IPS-18a (cell line): ENCODE results near the gene TSPAN4.
A peak's percentile ranks its signal among the peaks of the same experiment; 100 is the strongest.

Source experiments
- H3K27ac ChIP-seq: one replicate; pipeline ENCODE4 v1.5.1; 2013; ENCODE audit warnings: low read length
- H3K27me3 ChIP-seq: one replicate; pipeline ENCODE4 v1.6.1; 2013; ENCODE audit warnings: mild to moderate bottlenecking, low read length; ENCODE audit not compliant: control insufficient read depth, insufficient read depth
- H3K36me3 ChIP-seq: one replicate; pipeline ENCODE4 v1.6.1; 2013; ENCODE audit warnings: low read depth, low read length; ENCODE audit not compliant: control insufficient read depth
- H3K4me1 ChIP-seq: one replicate; pipeline ENCODE4 v1.6.1; 2013; ENCODE audit warnings: low read depth, low read length; ENCODE audit not compliant: control insufficient read depth
- H3K4me3 ChIP-seq: one replicate; pipeline ENCODE4 v1.5.1; 2013; ENCODE audit warnings: low read length
- H3K9ac ChIP-seq: one replicate; pipeline ENCODE4 v1.6.1; 2013; ENCODE audit warnings: mild to moderate bottlenecking, low read length, moderate library complexity
- H3K9me3 ChIP-seq: one replicate; pipeline ENCODE4 v1.6.1; 2013; ENCODE audit warnings: low read depth, low read length; ENCODE audit not compliant: control insufficient read depth

The TSPAN4 gene

DNA sequence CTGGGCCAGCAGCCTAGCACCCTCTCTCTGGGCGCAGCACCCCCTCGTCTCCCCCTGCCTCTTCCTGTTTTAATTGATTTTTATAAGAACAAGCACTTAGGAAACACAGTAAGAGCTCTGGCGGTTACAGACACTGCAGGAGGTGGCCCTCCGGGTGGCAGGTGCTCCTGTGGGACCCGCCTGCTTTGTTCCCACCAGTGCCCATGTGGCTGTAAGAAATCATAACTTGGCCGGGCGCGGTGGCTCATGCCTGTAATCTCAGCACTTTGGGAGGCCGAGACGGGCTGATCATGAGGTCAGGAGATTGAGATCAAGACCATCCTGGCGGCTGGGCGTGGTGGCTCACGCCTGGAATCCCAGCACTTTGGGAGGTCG, 18.4 kb downstream of the TSPAN4 start:
- no peak overlapping the region for H3K9ac ChIP-seq
- H3K27me3 ChIP-seq, result peaks cover 5% of the 10 kb centered on the region
- no peak overlapping the region for H3K4me3 ChIP-seq
- H3K36me3 ChIP-seq, result no peaks in the 10 kb centered on the region
- no peak overlapping the region for H3K27ac ChIP-seq
- H3K4me1 ChIP-seq, result peaks cover 30% of the 10 kb centered on the region
- no peaks in the 10 kb centered on the region for H3K9me3 ChIP-seq

DNA sequence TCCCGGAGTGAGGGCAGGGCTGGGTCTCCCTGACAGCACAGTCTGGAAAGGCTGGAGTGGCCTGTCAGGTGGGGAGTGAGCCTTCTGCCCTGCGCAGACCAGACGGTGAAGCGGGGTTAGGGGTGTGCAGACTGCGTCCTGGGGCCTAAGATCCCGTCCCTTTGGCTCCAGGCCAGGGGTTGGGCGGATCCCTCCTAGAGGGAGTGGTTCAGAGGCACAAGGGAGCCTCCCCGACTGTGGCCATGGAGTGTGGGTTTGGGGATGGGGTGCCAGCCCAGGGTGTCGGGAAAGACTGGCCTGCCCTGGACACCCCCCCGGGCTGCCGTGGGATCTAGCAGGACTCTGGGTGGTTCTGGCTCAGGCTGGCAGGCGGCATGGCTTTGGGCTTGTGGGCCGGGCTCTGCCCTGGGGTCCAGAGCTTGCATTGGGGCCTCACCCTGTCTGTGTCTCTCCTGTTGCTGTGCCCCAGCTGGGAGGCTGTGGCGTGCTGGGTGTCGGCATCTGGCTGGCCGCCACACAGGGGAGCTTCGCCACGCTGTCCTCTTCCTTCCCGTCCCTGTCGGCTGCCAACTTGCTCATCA, 19.5 kb downstream of the TSPAN4 start:
- H3K9ac ChIP-seq, result peak overlapping the region; percentile 28
- H3K4me1 ChIP-seq, result peaks cover 21% of the 10 kb centered on the region
- no peaks in the 10 kb centered on the region for H3K36me3 ChIP-seq
- peaks cover 5% of the 10 kb centered on the region for H3K27me3 ChIP-seq
- H3K9me3 ChIP-seq, result no peaks in the 10 kb centered on the region
- H3K27ac ChIP-seq, result no peak overlapping the region
- H3K4me3 ChIP-seq, result peak overlapping the region; percentile 33

DNA sequence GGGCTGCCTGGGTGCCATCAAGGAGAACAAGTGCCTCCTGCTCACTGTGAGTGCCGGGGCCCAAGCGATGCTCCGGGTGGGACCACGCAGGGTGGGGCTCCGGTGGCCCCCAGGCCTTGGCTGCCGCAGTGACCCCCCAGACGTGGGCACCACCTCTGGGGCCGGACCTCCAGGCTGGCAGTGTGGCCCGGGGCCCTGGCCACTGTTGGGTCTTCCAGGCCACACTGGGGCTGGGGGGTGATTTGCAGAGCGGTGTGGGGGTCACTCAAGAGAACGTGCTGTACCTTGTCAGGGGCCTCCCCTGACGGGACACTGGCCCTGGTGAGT, 20.0 kb downstream of the TSPAN4 start:
- H3K9ac ChIP-seq, result peak overlapping the region; percentile 28
- H3K27ac ChIP-seq, result no peak overlapping the region
- H3K27me3 ChIP-seq, result peaks cover 5% of the 10 kb centered on the region
- H3K36me3 ChIP-seq, result no peaks in the 10 kb centered on the region
- H3K4me3 ChIP-seq, result peak overlapping the region; percentile 33
- no peaks in the 10 kb centered on the region for H3K9me3 ChIP-seq
- peaks cover 21% of the 10 kb centered on the region for H3K4me1 ChIP-seq

DNA sequence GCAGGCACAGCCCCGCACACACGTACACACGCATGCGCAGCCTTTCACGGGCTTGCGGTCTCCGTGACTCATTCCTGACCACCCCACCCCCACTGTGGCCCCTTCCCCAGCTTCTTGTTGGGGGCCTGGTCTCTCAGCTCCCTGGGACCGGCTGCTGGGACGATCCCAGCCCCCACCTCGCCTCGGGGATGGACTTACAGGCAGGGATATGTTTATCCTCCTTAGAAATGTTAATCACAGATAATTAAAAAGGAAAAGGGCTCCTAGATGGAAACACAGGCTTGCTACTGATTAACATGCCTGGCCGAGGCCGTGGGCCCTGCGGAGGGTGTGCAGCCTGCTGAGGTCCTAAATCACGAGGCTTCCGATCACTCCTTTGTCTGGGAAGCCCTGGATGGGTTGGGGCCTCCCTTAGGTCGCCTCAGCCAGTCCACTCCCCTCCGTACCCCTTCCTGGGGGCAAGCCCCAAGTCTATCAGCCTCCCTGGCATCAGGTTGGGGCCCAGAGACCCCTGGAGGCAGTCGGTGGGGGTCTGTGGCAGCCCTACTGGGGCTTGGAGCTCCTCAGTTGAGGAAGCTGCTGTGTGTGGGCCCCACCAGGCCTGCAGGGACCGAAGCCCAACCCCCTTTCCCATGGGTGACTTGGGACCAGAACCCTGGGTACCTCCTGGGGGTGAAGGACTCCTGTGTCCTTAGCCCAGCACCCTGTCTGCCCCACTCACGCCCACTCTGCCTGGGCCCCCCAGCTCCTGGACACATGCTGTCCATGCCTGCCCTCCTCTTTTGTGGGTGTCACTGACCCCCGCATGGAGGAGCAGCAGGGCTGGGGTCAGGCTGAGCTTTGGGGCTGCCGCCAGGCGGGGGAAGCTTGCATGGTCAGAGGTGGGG, 20.6 kb downstream of the TSPAN4 start:
- Histone ChIP-seq H3K27ac (no peak overlapping the region), H3K36me3 (no peaks in the 10 kb centered on the region), H3K4me3 (peak overlapping the region; percentile 33), H3K27me3 (peaks cover 5% of the 10 kb centered on the region), H3K9me3 (no peaks in the 10 kb centered on the region), H3K9ac (peak overlapping the region; percentile 28), H3K4me1 (peaks cover 21% of the 10 kb centered on the region)

DNA sequence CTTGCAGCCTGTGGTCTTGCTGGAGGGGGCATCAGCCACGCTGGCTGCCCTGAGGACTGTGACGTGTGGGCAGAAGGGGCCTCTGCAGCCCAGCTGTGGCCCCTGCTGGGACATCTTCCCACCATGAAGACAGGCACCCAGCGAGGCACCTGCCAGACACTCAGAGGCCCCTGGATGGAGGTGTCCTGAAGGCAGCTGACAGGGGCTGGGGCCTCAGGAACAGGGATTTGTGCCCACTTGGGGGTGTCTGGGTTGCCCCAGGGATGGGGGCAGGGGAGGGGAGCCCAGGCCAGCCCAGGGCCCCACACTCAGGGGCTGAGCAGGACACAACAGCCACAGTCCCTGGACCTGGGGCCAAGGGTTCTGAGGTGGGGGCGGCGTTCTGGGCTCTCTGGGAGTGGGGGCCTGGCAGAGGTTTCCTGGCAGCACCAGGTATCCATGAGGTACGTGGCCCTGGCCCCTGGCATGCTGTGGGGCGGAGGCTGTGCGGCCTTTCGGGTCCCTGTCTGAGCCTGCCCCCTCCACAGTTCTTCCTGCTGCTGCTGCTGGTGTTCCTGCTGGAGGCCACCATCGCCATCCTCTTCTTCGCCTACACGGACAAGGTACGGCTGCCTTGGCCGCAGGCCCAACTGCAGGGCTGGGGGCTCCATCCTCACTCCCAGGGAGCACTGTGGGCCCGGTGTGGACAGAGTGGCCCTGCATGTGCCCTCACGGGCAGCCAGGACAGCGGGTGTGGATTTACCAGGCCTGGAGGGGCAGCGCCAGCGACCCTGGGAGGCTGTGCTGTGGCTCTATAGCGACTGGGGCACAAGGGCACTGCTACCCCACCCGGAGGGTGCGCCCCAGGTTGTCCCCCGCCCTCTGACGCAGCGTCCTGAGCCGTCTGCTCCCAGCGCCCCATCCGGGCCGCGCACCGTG, 21.5 kb downstream of the TSPAN4 start:
- no peaks in the 10 kb centered on the region for H3K36me3 ChIP-seq
- peaks cover 21% of the 10 kb centered on the region for H3K4me1 ChIP-seq
- H3K9ac ChIP-seq, result no peak overlapping the region
- H3K9me3 ChIP-seq, result no peaks in the 10 kb centered on the region
- peaks cover 5% of the 10 kb centered on the region for H3K27me3 ChIP-seq
- H3K27ac ChIP-seq, result no peak overlapping the region
- H3K4me3 ChIP-seq, result no peak overlapping the region

DNA sequence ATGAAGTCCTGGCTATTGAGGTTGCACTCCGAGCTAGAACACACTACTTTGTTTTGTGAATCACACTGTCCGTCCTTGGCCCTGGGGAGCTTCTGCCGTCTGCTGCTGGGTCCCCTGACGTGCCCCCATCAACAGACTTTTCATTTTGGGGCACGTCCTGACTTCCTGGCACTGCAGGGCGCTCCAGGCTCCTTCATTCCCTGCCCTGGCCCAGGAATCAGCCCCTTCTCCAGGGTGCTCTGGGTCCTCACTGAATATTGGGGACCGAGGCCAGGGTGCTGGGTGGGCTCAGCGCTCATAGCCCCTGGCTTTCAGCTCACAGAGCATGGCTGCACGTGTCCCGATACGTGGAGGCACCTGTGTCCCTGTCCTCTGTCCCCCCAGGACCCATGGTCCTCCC, 22.2 kb downstream of the TSPAN4 start:
- no peaks in the 10 kb centered on the region for H3K36me3 ChIP-seq
- peaks cover 5% of the 10 kb centered on the region for H3K27me3 ChIP-seq
- peaks cover 21% of the 10 kb centered on the region for H3K4me1 ChIP-seq
- no peak overlapping the region for H3K27ac ChIP-seq
- no peak overlapping the region for H3K9ac ChIP-seq
- no peaks in the 10 kb centered on the region for H3K9me3 ChIP-seq
- no peak overlapping the region for H3K4me3 ChIP-seq

DNA sequence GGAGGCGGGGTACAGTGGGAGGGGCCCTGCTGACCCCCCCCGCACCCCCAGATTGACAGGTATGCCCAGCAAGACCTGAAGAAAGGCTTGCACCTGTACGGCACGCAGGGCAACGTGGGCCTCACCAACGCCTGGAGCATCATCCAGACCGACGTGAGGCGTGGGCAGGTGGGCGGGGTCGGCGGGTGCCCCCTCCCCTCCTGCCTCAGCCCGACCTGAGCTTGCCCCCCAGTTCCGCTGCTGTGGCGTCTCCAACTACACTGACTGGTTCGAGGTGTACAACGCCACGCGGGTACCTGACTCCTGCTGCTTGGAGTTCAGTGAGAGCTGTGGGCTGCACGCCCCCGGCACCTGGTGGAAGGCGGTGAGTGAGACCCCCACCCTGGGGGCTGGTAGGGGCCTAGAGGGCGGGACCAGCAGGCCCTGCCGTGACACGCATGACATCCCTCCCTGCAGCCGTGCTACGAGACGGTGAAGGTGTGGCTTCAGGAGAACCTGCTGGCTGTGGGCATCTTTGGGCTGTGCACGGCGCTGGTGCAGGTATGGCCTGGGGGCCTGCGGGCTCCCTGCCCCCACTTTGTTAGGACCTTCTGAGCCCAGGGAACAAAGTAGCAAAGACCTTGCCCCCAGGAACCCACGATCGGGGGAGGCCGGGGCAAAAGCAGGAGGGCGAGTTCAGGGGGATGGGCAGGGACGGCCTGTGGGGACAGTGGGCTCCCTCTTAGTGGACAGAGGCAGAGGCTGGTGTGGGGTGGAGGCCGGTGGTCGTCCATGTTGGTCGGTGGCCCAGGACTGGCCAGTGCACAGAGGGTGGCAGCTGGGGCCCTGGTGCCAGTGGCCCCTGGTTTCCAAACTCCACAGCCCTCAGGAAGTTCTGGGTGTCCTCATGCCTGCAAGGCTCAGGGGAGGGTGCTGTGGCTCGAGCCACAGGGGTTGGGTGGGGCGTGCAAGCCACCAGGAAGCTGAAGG, 23.1 kb downstream of the TSPAN4 start:
- Histone ChIP-seq H3K27ac (no peak overlapping the region), H3K4me3 (no peak overlapping the region), H3K27me3 (peaks cover 4% of the 10 kb centered on the region), H3K4me1 (peaks cover 25% of the 10 kb centered on the region), H3K36me3 (no peaks in the 10 kb centered on the region), H3K9me3 (no peaks in the 10 kb centered on the region), H3K9ac (no peak overlapping the region)

DNA sequence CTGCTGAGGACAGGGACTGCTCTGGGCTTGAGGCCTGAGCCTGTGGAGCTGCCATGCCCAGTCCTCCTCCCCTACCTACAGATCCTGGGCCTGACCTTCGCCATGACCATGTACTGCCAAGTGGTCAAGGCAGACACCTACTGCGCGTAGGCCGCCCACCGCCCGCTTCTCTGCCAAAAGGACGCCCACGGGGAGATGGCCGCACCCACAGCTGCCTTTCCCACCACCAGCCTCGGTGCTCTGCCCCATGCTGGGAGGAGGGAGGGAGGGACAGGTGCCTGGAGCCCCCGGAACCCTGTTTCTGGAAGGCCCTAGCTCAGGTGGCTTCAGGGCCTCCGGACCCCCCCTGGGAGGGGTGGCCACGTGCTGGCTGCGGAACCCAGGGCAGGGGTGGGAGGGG, 23.8 kb downstream of the TSPAN4 start:
- H3K9me3 ChIP-seq, result no peaks in the 10 kb centered on the region

DNA sequence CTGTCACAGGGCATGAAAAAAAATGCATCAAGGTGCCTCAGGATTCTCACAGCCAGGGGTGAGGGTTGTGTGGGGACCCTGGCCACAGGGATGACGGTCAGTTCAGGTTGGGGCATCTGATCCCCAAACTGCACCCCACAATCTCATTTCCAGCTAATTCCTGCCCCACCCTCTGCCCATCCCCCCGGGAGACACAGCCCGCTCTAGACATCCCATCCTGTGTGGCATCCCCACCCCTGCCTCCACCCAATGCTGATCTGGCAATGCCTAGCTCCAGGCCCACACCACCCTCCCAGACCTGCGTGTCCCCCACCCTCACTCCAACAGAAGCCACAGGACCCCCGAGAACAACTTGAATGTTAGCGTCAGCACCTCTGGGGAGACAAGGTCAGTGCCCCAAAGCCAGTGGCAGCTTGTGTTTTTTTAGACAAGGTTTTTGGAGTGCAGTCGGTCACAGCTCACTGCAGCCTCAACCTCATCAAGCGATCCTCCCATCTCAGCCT, 25.3 kb downstream of the TSPAN4 start:
- no peak overlapping the region for H3K9ac ChIP-seq
- H3K4me1 ChIP-seq, result peaks cover 13% of the 10 kb centered on the region
- no peak overlapping the region for H3K27ac ChIP-seq
- no peaks in the 10 kb centered on the region for H3K9me3 ChIP-seq
- H3K27me3 ChIP-seq, result no peaks in the 10 kb centered on the region
- H3K36me3 ChIP-seq, result no peaks in the 10 kb centered on the region
- no peak overlapping the region for H3K4me3 ChIP-seq

More for the DNA sequence above, 23.8 kb downstream of the TSPAN4 start:
- Histone ChIP-seq H3K4me3 (no peak overlapping the region), H3K27me3 (no peaks in the 10 kb centered on the region), H3K27ac (no peak overlapping the region), H3K4me1 (peaks cover 25% of the 10 kb centered on the region), H3K36me3 (no peaks in the 10 kb centered on the region), H3K9ac (no peak overlapping the region)

DNA sequence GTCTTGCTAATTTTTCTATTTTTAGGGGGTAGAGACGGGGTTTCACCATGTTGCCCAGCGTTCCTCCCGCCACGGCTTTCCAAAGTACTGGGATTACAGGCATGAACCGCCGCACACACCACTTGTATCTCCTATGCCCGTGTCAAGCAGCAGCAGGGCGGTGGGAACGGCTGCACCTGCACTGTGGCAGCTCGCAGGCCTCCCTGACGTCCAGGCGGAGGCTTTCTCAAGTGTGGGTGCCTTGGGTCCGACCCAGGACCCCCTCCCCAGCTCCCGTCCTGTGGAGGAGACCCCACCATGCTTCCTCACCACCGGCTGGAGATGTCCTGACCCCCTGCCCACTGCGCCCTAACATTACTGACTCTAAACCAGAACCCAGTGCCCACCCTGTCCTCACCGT, 25.7 kb downstream of the TSPAN4 start:
- no peaks in the 10 kb centered on the region for H3K36me3 ChIP-seq
- no peaks in the 10 kb centered on the region for H3K9me3 ChIP-seq
- no peak overlapping the region for H3K4me3 ChIP-seq
- no peaks in the 10 kb centered on the region for H3K27me3 ChIP-seq
- H3K4me1 ChIP-seq, result peaks cover 9% of the 10 kb centered on the region
- no peak overlapping the region for H3K9ac ChIP-seq
- no peak overlapping the region for H3K27ac ChIP-seq
